K562 (cell line): Measurements from ENCODE around the gene PYHIN1. TPM values are rescaled to one million over a fixed set of nuclear protein-coding genes. Genes with fewer than 3 reads are reported as not detected.

Experiments used
- ATAC-seq: fragments of 200-7000 bp; cut with Tn5 transposase; 3 replicates; pipeline ENCODE4 v1.9.1; 2020; ENCODE audit warnings: moderate library complexity
- BruUV-seq: library from RNA; stranded (reverse); fragments of 400-500 nt; replicated peaks from 2 replicates; lab custom pipeline; 2021; lab: Mats Ljungman, UMichigan
- CTCF ChIA-PET: fragments of 300-600 bp; formaldehyde crosslinking; extraction: SDS; loops from one replicate; lab custom pipeline; 2021; ENCODE audit warnings: low intra/inter-chr PET ratio; lab: Yijun Ruan, JAX
- POLR2A ChIA-PET: fragments of 300-600, 350-650 bp; sonication (Branson Sonifier 250); formaldehyde crosslinking; extraction: SDS; loops from one replicate; lab custom pipeline; 2021; ENCODE audit warnings: antibody characterized with exemption, inconsistent platforms; lab: Yijun Ruan, JAX
- DNase-seq, 4 experiments: peaks; one replicate each; pipeline versions ENCODE4 v3.0.0 to v3.0.0-alpha.2; 2011 to 2018; ENCODE audit warnings: low spot score in 3 of 4, mixed read lengths in 3 of 4; ENCODE audit errors: extremely low read depth in 1 of 4
- FAIRE-seq: peaks from 2 replicates; lab custom pipeline; 2011; peaks lifted over from hg19 to GRCh38; lab: Jason Lieb, UNC
- H2AFZ ChIP-seq: 2 replicates; pipeline ENCODE4 v1.6.0; 2011; ENCODE audit warnings: low read depth, low read length, control low read depth, inconsistent platforms
- H3K27ac ChIP-seq: fragments of 200-600 bp; 3 replicates; pipeline ENCODE4 v1.8.0; 2011; ENCODE audit warnings: low read depth, mild to moderate bottlenecking, control low read depth, inconsistent platforms, low read length, moderate library complexity, mixed read lengths; ENCODE audit errors: extremely low read depth
- H3K27me3 ChIP-seq, 2 experiments: fragments of 300-600 bp in 1 of 2; 2 replicates in 1 of 2; 3 replicates in 1 of 2; pipeline versions ENCODE4 v1.6.0 to v1.8.0; 2011; ENCODE audit warnings: inconsistent platforms in 2 of 2, low read length in 2 of 2, mild to moderate bottlenecking in 1 of 2, mixed read lengths in 1 of 2, moderate library complexity in 1 of 2; ENCODE audit not compliant: control insufficient read depth in 2 of 2, insufficient read depth in 2 of 2
- H3K36me3 ChIP-seq: fragments of 300-600 bp; 3 replicates; pipeline ENCODE4 v1.8.0; 2011; ENCODE audit warnings: mild to moderate bottlenecking, low read length, inconsistent platforms; ENCODE audit not compliant: control insufficient read depth, insufficient read depth
- H3K4me1 ChIP-seq, 2 experiments: fragments of 200-600 bp in 1 of 2; replicated peaks in 1 of 2; 2 replicates in 1 of 2; 3 replicates in 1 of 2; pipeline versions ENCODE4 v1.5.1 to v1.8.0; 2011; ENCODE audit warnings: inconsistent platforms in 2 of 2, low read length in 2 of 2, mild to moderate bottlenecking in 1 of 2, mixed read lengths in 1 of 2, moderate library complexity in 1 of 2; ENCODE audit not compliant: control insufficient read depth in 2 of 2, insufficient read depth in 2 of 2
- H3K4me2 ChIP-seq: 2 replicates; pipeline ENCODE4 v1.6.1; 2011; ENCODE audit warnings: low read length, control low read depth, inconsistent platforms, mixed read lengths; ENCODE audit not compliant: insufficient read depth
- H3K4me3 ChIP-seq: fragments of 200-600 bp; sonication (generic), shearing (Covaris generic); 2 replicates; pipeline ENCODE4 v1.5.1; 2016; ENCODE audit warnings: control low read depth, inconsistent platforms
- H3K79me2 ChIP-seq: fragments of 200-600 bp; 3 replicates; pipeline ENCODE4 v1.8.0; 2011; ENCODE audit warnings: low read length, inconsistent platforms; ENCODE audit not compliant: control insufficient read depth, insufficient read depth
- H3K9ac ChIP-seq, 2 experiments: 2 replicates each; pipeline versions ENCODE4 v1.6.0 to v1.6.1; 2011; ENCODE audit warnings: low read depth in 2 of 2, low read length in 2 of 2, control low read depth in 1 of 2, inconsistent platforms in 1 of 2, mild to moderate bottlenecking in 1 of 2, mixed read lengths in 1 of 2; ENCODE audit not compliant: insufficient read depth in 1 of 2
- H3K9me1 ChIP-seq: one replicate; pipeline ENCODE4 v1.6.0; 2011; ENCODE audit warnings: inconsistent platforms, mild to moderate bottlenecking, low read length, moderate library complexity; ENCODE audit not compliant: control insufficient read depth, insufficient read depth
- H3K9me3 ChIP-seq: replicated peaks from 2 replicates; pipeline ENCODE4 v1.5.1; 2011; ENCODE audit warnings: low read depth, low read length, inconsistent platforms; ENCODE audit not compliant: control insufficient read depth, insufficient read depth
- H4K20me1 ChIP-seq: replicated peaks from 2 replicates; pipeline ENCODE4 v1.6.1; 2011; ENCODE audit warnings: low read length, inconsistent platforms, mixed read lengths; ENCODE audit not compliant: control insufficient read depth, insufficient read depth
- ARID2 ChIP-seq: fragments of 450-650 bp; IDR thresholded peaks from 2 replicates; pipeline ENCODE4 v1.6.1; 2017; ENCODE audit warnings: antibody characterized with exemption, mild to moderate bottlenecking
- ARID4B ChIP-seq: sonication (generic); formaldehyde crosslinking; IDR thresholded peaks from 2 replicates; pipeline ENCODE4 v1.8.0; 2022; ENCODE audit warnings: mild to moderate bottlenecking, missing genetic modification reagents
- DPF2 ChIP-seq: fragments of 450-650 bp; IDR thresholded peaks from 2 replicates; pipeline ENCODE4 v1.6.1; 2016
- EGR1 ChIP-seq: fragments of 450-650 bp; conservative IDR thresholded peaks from 2 replicates; pipeline ENCODE4 v1.6.1; 2017; ENCODE audit warnings: mild to moderate bottlenecking
- KDM1A ChIP-seq, 2 experiments: fragments of 450-650 bp; IDR thresholded peaks; 2 replicates each; pipeline ENCODE4 v1.6.1; 2016; ENCODE audit warnings: mild to moderate bottlenecking in 2 of 2
- MCM2 ChIP-seq: fragments of 450-650 bp; IDR thresholded peaks from 2 replicates; pipeline ENCODE4 v1.6.1; 2017; ENCODE audit warnings: low read depth, mild to moderate bottlenecking
- SP1 ChIP-seq: sonication (generic); formaldehyde crosslinking; IDR thresholded peaks from 2 replicates; pipeline ENCODE4 v1.8.1; 2022; ENCODE audit warnings: mild to moderate bottlenecking, missing genetic modification reagents
- ZBTB2 ChIP-seq: fragments of 450-650 bp; IDR thresholded peaks from 2 replicates; pipeline ENCODE4 v1.6.1; 2016; ENCODE audit warnings: antibody characterized with exemption
- ZNF134 ChIP-seq: fragments of 250-450 bp; sonication (Bioruptor Pico); conservative IDR thresholded peaks from 2 replicates; pipeline ENCODE4 v1.4.0; 2020
- ZNF398 ChIP-seq: fragments of 250-450 bp; sonication (Bioruptor Pico); IDR thresholded peaks from 2 replicates; pipeline ENCODE4 v1.8.0; 2021; ENCODE audit warnings: moderate library complexity, mild to moderate bottlenecking, inconsistent platforms
- ZNF586 ChIP-seq: fragments of 450-650 bp; formaldehyde crosslinking; conservative IDR thresholded peaks from 2 replicates; pipeline ENCODE4 v1.4.0; 2020; ENCODE audit warnings: mild to moderate bottlenecking, moderate library complexity
- WGBS: fragments of 100-300 bp; shearing (Covaris generic); methylation state at CpG from one replicate; pipeline ENCODE4 v1.1.6; 2016; ENCODE audit warnings: low coverage, mixed read lengths; ENCODE audit not compliant: insufficient coverage; ENCODE audit errors: missing lambda C conversion rate; 5-methylcytosine and 5-hydroxymethylcytosine counted together
- in situ Hi-C: fragments of 300-500 bp; cut with MboI; formaldehyde crosslinking; loops from 4 replicates; pipeline ENCODE4 v1.15.0; 2018; ENCODE audit warnings: inconsistent platforms, mixed read lengths
- intact Hi-C: fragments of 100-400 bp; cut with micrococcal nuclease; formaldehyde crosslinking; loops from 2 replicates; pipeline ENCODE4 v1.14.2; 2022
- polyA plus RNA-seq, 8 experiments: library from polyadenylated mRNA; depleted of rRNA in 4 of 8; stranded (reverse) in 5 of 8; unstranded in 3 of 8; fragments of >200 nt; fragmentation: Nextera tagmentation in 2 of 8; fragmentation: Illumina TruSeq in 1 of 8; extraction: Ambion mirVana in 2 of 8; extraction: Trizol in 1 of 8; gene quantifications; 2 replicates each; pipeline versions ENCODE4 v1.2.1 to v1.2.3, GENCODE V29; 2011 to 2014; ENCODE audit warnings: inconsistent platforms in 1 of 8, missing spikeins in 1 of 8
- total RNA-seq, 7 experiments: library from RNA; depleted of rRNA in 6 of 7; stranded (reverse); fragments of >200 nt in 6 of 7; fragmentation: Illumina TruSeq in 2 of 7; extraction: Trizol in 2 of 7; gene quantifications; 2 replicates each; pipeline versions ENCODE4 v1.2.1 to v1.2.3, GENCODE V29; 2011 to 2021; ENCODE audit warnings: low replicate concordance in 1 of 7

The PYHIN1 gene
- total and polyA plus RNA-seq, 9 of the 15 experiments (the other 6 are each of a cell fraction or from before 2014, with no cell fraction given): not detected

GRCh38 chr1:158943059-158943458 is 11.7 kb downstream of the PYHIN1 start (continued):
- TF ChIP-seq ZNF134 (CRISPR knock-in tag) (no peak), ARID4B (CRISPR knock-in tag) (no peak), EGR1 (no peak)

DNA sequence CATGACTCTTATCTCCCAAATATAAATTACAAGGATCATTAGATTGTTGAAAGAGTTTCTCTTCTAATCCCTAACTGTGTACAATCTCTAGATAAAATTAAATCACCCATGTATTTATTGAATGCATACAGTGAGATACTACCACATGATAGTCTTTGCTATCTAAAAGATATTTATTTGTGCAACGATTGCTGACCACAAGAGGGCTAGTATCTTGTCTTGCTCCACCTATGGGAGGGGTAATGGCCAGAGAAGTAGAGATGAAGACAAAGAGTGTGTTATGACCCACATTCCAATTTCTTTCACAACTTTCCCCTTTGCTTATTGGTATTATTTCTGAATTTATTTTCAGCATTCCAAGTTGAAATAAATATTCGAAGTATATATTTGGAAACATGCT is 13.7 kb downstream of the PYHIN1 start:
- H3K36me3 ChIP-seq: no peaks in the 10 kb centered on the region

More for the DNA sequence above, 13.7 kb downstream of the PYHIN1 start:
- FAIRE-seq: no peak
- intact Hi-C loops: no loop called here
- Histone ChIP-seq H3K9ac (no peak overlapping the region), H3K4me2 (no peak overlapping the region), H3K4me1 (no peaks in the 10 kb centered on the region), H3K9me3 (no peaks in the 10 kb centered on the region), H3K4me3 (no peak overlapping the region), H3K79me2 (no peaks in the 10 kb centered on the region), H3K27me3 (no peaks in the 10 kb centered on the region), H4K20me1 (no peaks in the 10 kb centered on the region), H3K9me1 (no peaks in the 10 kb centered on the region), H3K27ac (no peak overlapping the region), H2AFZ (no peak overlapping the region)
- ChIA-PET POLR2A (no interaction called here), CTCF (no interaction called here)
- no TSS peak for BruUV-seq
- ATAC-seq: no peak
- in situ Hi-C loops: no loop called here
- WGBS: 5% methylated on average over 2 of the region's 2 CpGs
- no peak for DNase-seq
- TF ChIP-seq KDM1A (IDR thresholded peaks at IDR 0.05): no peak
- no peak for TF ChIP-seq MCM2
- TF ChIP-seq ZBTB2: no peak
- TF ChIP-seq DPF2: no peak
- no peak for TF ChIP-seq ARID2
- TF ChIP-seq ZNF586: no peak
- no peak for TF ChIP-seq SP1 (CRISPR knock-in tag)
- TF ChIP-seq ZNF398 (CRISPR knock-in tag): no peak
